WTC11 (cell line): ENCODE results near the gene RIBC2.

Experiments
- ATF2 ChIP-seq: sonication (generic); formaldehyde crosslinking; IDR thresholded peaks from 2 replicates; pipeline ENCODE4 v1.8.1; 2022; ENCODE audit warnings: low read depth, missing genetic modification reagents, borderline replicate concordance
- ATF3 ChIP-seq: sonication (generic); formaldehyde crosslinking; conservative IDR thresholded peaks from 2 replicates; pipeline ENCODE4 v1.8.1; 2022; ENCODE audit warnings: mild to moderate bottlenecking, missing genetic modification reagents
- CBFB ChIP-seq: sonication (generic); formaldehyde crosslinking; IDR thresholded peaks from 2 replicates; pipeline ENCODE4 v1.8.1; 2022; ENCODE audit warnings: mild to moderate bottlenecking, low read depth, missing genetic modification reagents
- CTCF ChIP-seq: fragments of 200-600 bp; IDR thresholded peaks from 2 replicates; pipeline ENCODE4 v1.8.0; 2022; ENCODE audit warnings: antibody characterized with exemption
- E2F4 ChIP-seq: sonication (generic); formaldehyde crosslinking; IDR thresholded peaks from 2 replicates; pipeline ENCODE4 v1.8.1; 2022; ENCODE audit warnings: low read depth, mild to moderate bottlenecking, moderate library complexity, missing genetic modification reagents, borderline replicate concordance
- ERG ChIP-seq: fragments of 250-450 bp; sonication (Bioruptor Pico); IDR thresholded peaks from 2 replicates; pipeline ENCODE4 v1.8.0; 2021; ENCODE audit warnings: mild to moderate bottlenecking
- FOXJ3 ChIP-seq: sonication (generic); formaldehyde crosslinking; IDR thresholded peaks from 2 replicates; pipeline ENCODE4 v1.9.0; 2021; ENCODE audit warnings: missing genetic modification reagents, mild to moderate bottlenecking, borderline replicate concordance
- HMGXB4 ChIP-seq: sonication (generic); formaldehyde crosslinking; IDR thresholded peaks from 2 replicates; pipeline ENCODE4 v1.8.1; 2023; ENCODE audit warnings: mild to moderate bottlenecking, moderate library complexity, missing genetic modification reagents
- KAT7 ChIP-seq: sonication (generic); formaldehyde crosslinking; IDR thresholded peaks from 2 replicates; pipeline ENCODE4 v1.8.1; 2023; ENCODE audit warnings: missing genetic modification reagents, mild to moderate bottlenecking, borderline replicate concordance
- NR2C2 ChIP-seq: sonication (generic); formaldehyde crosslinking; IDR thresholded peaks from 2 replicates; pipeline ENCODE4 v1.8.0; 2022; ENCODE audit warnings: mild to moderate bottlenecking, missing genetic modification reagents
- SMAD3 ChIP-seq: sonication (generic); formaldehyde crosslinking; IDR thresholded peaks from 2 replicates; pipeline ENCODE4 v1.8.0; 2022; ENCODE audit warnings: missing genetic modification reagents, mild to moderate bottlenecking, borderline replicate concordance
- TEAD4 ChIP-seq: sonication (generic); formaldehyde crosslinking; IDR thresholded peaks from 2 replicates; pipeline ENCODE4 v1.8.0; 2022; ENCODE audit warnings: mild to moderate bottlenecking, missing genetic modification reagents

GRCh38 chr22:45425531-45426265 lies 12.2 kb downstream of the RIBC2 start:
- no peak for TF ChIP-seq NR2C2 (CRISPR knock-in tag)
- TF ChIP-seq SMAD3 (CRISPR knock-in tag), result no peak
- TF ChIP-seq CTCF, result no peak
- TF ChIP-seq CBFB (CRISPR knock-in tag), result no peak
- no peak for TF ChIP-seq KAT7 (CRISPR knock-in tag)
- no peak for TF ChIP-seq ATF2 (CRISPR knock-in tag)
- no peak for TF ChIP-seq E2F4 (CRISPR knock-in tag)
- no peak for TF ChIP-seq ERG (CRISPR knock-in tag)
- TF ChIP-seq ATF3 (CRISPR knock-in tag), result no peak
- no peak for TF ChIP-seq FOXJ3 (CRISPR knock-in tag)
- no peak for TF ChIP-seq HMGXB4 (CRISPR knock-in tag)
- no peak for TF ChIP-seq TEAD4 (CRISPR knock-in tag)
